Measurements from ENCODE around the gene PDILT.
"Not testable (repeated sequence)": the region's sequence is repeated elsewhere in the genome, so short reads cannot be mapped to it uniquely, and the experiment has no call there.

PDILT gene

GRCh38 chr16:20320592-20320991 is 83.9 kb downstream of the PDILT start:
- DNase-seq = no peak

- no peak for DNase-seq
These were observed 84.4 kb downstream of the PDILT start for GRCh38 chr16:20320178-20320577.

GRCh38 chr16:20319406-20319805 is 85.1 kb downstream of the PDILT start:
- DNase-seq = no peak

- DNase-seq = no peak
These were observed 86.1 kb downstream of the PDILT start for GRCh38 chr16:20318437-20318836.

- no peak for DNase-seq
These were observed 86.5 kb downstream of the PDILT start for GRCh38 chr16:20318006-20318405.

GRCh38 chr16:20317117-20317516 is 87.4 kb downstream of the PDILT start:
- no peak for DNase-seq

GRCh38 chr16:20316715-20317114 is 87.8 kb downstream of the PDILT start:
- DNase-seq = no peak

GRCh38 chr16:20315764-20316163 is 88.8 kb downstream of the PDILT start:
- no peak for DNase-seq

- no peak for DNase-seq
These were observed 90.0 kb downstream of the PDILT start for GRCh38 chr16:20314575-20314974.

GRCh38 chr16:20313741-20314140 is 90.8 kb downstream of the PDILT start:
- DNase-seq = no peak

GRCh38 chr16:20312536-20313095 is 91.9 kb downstream of the PDILT start:
- not testable (repeated sequence) for DNase-seq

GRCh38 chr16:20311548-20311947 is 93.0 kb downstream of the PDILT start:
- no peak for DNase-seq

- no peak for DNase-seq
These were observed 93.8 kb downstream of the PDILT start for GRCh38 chr16:20310421-20311395.

- DNase-seq = no peak
These were observed 94.8 kb downstream of the PDILT start for GRCh38 chr16:20309786-20310185.
